AG04449 (cell line): Measurements from ENCODE around the gene LRRIQ3.

Experiments used
- CTCF ChIA-PET: fragments of 350-600 bp; formaldehyde crosslinking; extraction: SDS; loops from one replicate; lab custom pipeline; 2021; ENCODE audit warnings: antibody characterized with exemption; lab: Yijun Ruan, JAX
- POLR2A ChIA-PET: fragments of 400-600, 350-600 bp; formaldehyde crosslinking; extraction: SDS; loops from one replicate; lab custom pipeline; 2020; ENCODE audit warnings: antibody characterized with exemption, inconsistent platforms; lab: Yijun Ruan, JAX
- DNase-seq: peaks from one replicate; pipeline ENCODE4 v3.0.0-alpha.2; 2010; ENCODE audit warnings: low read depth, low spot score
- H3K4me3 ChIP-seq: 2 replicates; pipeline ENCODE4 v1.5.1; 2011; ENCODE audit warnings: low read depth, mild to moderate bottlenecking, control low read depth, low read length
- TF ChIP-seq, protein P1 (sequence below): IDR thresholded peaks from one replicate; pipeline ENCODE4 v1.5.1; 2011; ENCODE audit warnings: mild to moderate bottlenecking, moderate library complexity, low read length, control low read depth, inconsistent platforms; ENCODE audit not compliant: insufficient read depth; ENCODE audit errors: missing control alignments

LRRIQ3 gene

GRCh38 chr1:74083128-74083527, 114.8 kb downstream of the LRRIQ3 start:
- no peak overlapping the region for H3K4me3 ChIP-seq
- CTCF ChIA-PET, result no interaction called here
- DNase-seq, result no peak
- TF ChIP-seq, protein P1, sequence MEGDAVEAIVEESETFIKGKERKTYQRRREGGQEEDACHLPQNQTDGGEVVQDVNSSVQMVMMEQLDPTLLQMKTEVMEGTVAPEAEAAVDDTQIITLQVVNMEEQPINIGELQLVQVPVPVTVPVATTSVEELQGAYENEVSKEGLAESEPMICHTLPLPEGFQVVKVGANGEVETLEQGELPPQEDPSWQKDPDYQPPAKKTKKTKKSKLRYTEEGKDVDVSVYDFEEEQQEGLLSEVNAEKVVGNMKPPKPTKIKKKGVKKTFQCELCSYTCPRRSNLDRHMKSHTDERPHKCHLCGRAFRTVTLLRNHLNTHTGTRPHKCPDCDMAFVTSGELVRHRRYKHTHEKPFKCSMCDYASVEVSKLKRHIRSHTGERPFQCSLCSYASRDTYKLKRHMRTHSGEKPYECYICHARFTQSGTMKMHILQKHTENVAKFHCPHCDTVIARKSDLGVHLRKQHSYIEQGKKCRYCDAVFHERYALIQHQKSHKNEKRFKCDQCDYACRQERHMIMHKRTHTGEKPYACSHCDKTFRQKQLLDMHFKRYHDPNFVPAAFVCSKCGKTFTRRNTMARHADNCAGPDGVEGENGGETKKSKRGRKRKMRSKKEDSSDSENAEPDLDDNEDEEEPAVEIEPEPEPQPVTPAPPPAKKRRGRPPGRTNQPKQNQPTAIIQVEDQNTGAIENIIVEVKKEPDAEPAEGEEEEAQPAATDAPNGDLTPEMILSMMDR, result no peak
- POLR2A ChIA-PET, result no interaction called here

GRCh38 chr1:74065081-74065480, 132.9 kb downstream of the LRRIQ3 start:
- POLR2A ChIA-PET, result no interaction called here
- DNase-seq, result no peak
- TF ChIP-seq, protein P1, result no peak
- CTCF ChIA-PET, result no interaction called here
- no peak overlapping the region for H3K4me3 ChIP-seq

GRCh38 chr1:74057719-74058118, 140.3 kb downstream of the LRRIQ3 start:
- ChIA-PET CTCF (no interaction called here), POLR2A (no interaction called here)
- no peak overlapping the region for H3K4me3 ChIP-seq
- TF ChIP-seq, protein P1, result no peak
- DNase-seq, result no peak

- H3K4me3 ChIP-seq, result no peak overlapping the region
- ChIA-PET POLR2A (no interaction called here), CTCF (no interaction called here)
- TF ChIP-seq, protein P1, result no peak
- no peak for DNase-seq
Measured at GRCh38 chr1:74053407-74053806, 144.6 kb downstream of the LRRIQ3 start.

GRCh38 chr1:74050386-74050785, 147.6 kb downstream of the LRRIQ3 start:
- no peak overlapping the region for H3K4me3 ChIP-seq
- CTCF ChIA-PET, result no interaction called here
- DNase-seq, result no peak
- POLR2A ChIA-PET, result interaction anchor here (0.7 kb wide), 1 partner anchor 23 kb away, joined by 3 read pairs; no protein-coding TSS in a partner anchor
- TF ChIP-seq, protein P1, result no peak

- TF ChIP-seq, protein P1, result no peak
- POLR2A ChIA-PET, result no interaction called here
- DNase-seq, result no peak
- CTCF ChIA-PET, result no interaction called here
- no peak overlapping the region for H3K4me3 ChIP-seq
Measured at GRCh38 chr1:74038042-74038441, 159.9 kb downstream of the LRRIQ3 start.

DNA sequence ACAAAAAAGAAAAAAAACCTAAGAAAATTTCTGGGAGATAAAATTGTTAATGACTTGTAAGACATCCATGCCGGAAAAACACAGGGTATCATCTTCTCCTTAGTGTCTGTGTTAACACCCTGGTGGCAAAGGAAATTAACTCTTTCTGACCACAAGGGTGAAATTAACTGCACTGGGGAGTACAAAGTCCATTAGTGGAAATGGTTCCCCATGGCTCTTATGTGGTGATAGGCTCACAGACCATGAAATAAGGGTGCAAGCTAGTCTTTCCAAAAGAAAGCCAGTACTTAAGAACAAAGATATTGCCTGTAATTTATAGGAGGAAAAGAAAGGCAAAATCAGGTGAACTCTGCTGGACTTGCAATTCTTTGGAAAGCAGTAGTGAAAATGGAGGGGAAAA, 185.4 kb downstream of the LRRIQ3 start:
- TF ChIP-seq, protein P1, result no peak
- CTCF ChIA-PET, result no interaction called here
- no peak overlapping the region for H3K4me3 ChIP-seq
- no peak for DNase-seq
- POLR2A ChIA-PET, result no interaction called here
